GM18870 (cell line): ENCODE data around the gene RPS6KA5.

ENCODE experiments used
- ATAC-seq: cut with Tn5 transposase; IDR thresholded peaks from one replicate; pipeline ENCODE4 v1.9.1; 2021; ENCODE audit warnings: moderate library complexity; ENCODE audit not compliant: unreplicated experiment

Gene RPS6KA5

DNA sequence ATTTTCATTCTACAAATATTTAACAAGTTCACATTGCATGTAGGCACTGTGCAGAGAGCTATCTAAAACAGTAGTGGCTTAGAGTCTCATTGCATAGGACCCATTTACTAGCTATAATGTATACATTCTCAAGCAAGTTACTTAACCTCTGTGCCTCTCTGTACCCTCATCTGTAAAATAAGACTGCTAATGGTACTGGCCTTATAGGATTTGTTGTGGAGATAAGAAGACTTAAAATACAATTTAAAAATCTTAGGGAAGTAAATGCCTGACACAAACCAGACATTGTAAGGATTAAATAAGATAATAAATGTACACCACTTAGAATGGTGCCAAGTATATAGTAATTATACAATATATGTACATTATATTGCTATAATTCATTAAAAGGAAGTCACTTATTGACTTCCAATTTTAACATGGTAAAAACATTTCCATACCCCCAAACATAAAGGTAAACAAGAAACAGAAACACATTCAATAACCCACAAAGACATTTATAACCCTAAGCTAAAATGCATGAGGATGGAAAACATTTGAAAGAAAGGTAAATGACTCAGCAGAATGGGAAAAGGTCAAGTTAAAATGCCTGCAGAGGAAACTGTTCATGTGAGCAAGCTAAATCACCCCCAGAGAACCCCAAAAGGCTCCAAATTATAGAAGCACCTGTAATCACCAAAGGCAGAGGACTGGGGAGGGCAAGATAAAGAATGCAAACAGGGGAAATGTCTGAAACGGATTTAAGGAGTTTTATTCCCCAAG lies 30.8 kb downstream of the RPS6KA5 start:
- no peak for ATAC-seq

DNA sequence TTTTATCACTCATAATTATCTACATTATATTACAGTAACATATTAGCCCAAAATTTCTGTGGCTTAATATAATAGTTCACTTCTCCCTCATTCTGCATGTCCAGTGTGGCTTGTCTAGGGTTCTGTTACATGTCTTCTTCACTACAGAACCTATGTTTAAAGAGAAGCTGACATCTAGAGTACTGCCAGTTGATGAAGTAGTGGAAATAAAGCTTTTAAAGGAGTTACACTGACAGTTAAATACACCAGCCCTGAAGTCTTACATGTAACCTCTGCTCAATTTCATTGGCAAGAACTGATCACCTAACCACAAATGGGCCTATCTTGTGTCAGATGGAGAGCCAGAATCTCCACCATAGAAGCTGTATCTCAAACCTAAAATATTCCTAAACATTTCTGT lies 32.9 kb downstream of the RPS6KA5 start:
- ATAC-seq: no peak

DNA sequence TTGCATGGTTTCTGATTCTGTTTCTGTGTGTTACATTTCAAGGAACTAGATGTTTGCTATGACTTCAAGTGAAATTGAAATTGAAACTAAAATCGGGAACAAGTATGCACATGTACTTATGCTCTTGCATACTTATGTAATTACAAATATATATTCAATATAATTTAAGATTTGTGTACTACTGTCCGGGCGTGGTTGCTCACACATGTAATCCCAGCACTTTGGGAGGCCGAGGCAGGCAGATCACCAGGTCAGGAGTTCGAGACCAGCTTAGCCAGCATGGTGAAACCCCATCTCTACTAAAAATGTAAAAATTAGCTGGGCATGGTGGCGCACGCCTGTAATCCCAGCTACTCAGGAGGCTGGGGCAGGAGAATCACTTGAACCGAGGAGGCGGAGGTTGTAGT lies 37.8 kb downstream of the RPS6KA5 start:
- peak; percentile 86 for ATAC-seq

DNA sequence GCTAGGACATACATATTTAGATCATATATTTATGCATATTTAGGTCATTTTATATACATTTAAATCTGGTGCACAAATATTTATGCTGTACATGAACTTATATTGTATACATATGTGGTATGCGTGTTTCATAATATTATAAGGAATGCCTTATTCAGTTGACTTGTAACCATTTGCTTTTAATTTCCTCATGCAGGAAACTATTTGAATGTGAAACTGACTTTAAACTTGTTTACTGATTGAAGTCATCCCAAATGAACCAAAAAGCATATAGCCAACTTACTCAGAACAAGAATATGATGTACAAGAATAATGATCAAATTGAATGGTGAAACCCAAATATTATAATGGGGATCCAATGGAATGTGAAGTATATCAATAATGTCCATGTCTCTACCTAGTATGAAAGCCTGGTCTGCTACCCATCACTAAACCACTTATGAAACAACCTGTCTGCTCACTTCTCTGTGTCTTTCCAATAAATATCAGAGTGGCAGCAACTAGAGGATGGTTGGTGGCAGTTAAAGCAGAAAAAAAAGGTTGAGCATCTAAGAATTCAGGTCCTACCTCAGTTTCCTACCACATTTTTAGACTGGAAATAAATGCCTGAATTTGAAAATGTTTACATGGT lies 38.3 kb downstream of the RPS6KA5 start:
- ATAC-seq: peak; percentile 36

DNA sequence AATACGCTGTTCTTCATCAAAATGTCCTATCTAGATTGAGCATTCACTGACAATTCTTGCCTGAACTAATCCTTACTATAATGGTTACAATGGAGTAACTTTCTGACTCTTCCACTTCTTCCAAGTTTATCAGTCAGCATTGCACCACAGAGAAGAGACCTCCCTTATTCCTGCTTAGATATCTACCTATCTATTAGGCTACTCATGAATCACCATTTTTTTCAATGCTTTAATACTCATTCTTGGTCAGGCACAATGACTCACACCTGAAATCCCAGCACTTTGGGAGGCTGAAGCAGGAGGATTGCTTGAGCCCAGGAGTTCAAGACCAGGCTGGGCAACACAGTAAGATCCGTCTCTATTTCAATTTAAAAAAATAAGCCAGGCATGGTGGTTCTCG lies 39.3 kb downstream of the RPS6KA5 start:
- ATAC-seq: no peak

DNA sequence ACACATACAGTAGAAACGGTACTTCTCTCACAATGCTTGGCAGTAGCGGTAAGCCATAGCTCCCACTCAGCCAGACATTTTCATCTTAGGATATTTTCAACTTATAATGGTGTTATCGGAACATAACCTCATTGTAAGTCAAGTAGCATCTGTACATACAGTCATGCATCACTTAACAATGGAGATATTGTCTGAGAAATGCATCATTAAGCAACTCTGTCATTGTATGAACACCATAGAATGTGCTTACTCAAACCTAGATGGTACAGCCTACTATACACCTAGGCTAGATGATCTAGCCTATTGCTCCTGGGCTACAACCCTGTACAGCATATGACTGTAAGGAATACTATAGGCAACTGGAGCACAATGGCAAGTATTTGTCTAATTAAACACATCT lies 40.8 kb downstream of the RPS6KA5 start:
- ATAC-seq: no peak

DNA sequence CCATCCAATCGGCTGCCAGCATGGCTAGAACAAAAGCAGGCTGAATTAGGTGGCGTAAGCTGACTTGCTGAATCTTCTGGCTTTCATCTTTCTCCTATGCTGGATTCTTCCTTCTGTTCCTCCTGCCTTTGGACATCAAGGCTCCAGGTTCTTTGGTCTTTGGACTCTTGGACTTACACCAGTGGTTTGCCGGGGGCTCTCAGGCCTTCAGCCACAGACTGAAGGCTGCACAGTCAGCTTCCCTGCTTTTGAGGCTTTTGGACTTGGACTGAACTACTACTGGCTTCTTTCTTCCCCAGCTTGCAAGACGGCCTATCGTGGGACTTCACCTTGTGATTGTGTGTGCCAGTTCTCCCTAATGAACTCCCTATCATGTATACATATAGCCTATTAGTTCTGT lies 42.0 kb downstream of the RPS6KA5 start:
- ATAC-seq: no peak

DNA sequence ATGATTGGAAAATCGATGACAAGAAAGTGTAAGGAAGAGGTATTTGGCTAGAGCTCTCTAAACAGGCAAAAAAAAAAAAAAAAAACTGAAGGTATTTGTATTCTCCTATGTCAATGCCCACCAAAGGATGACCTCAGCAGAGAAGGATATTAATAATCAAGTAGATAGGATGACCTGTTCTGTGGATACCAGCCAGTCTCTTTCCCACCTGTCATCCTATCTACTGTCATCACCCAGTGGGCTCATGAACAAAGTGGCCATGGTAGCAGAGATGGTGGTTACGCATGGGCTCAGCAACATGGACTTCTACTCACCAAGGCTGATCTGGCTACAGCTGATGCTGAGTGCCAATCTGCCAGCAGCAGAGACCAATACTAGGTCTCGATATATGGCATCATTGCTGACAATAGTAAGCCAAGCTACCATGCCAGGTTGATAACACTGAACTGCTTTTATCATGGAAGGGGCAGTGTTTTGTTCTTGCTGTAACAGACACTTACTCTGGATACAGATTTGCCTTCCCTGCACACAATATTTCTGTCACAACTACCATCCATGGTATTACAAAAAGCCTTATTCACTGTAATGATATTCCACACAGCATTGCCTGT lies 43.5 kb downstream of the RPS6KA5 start:
- no peak for ATAC-seq

DNA sequence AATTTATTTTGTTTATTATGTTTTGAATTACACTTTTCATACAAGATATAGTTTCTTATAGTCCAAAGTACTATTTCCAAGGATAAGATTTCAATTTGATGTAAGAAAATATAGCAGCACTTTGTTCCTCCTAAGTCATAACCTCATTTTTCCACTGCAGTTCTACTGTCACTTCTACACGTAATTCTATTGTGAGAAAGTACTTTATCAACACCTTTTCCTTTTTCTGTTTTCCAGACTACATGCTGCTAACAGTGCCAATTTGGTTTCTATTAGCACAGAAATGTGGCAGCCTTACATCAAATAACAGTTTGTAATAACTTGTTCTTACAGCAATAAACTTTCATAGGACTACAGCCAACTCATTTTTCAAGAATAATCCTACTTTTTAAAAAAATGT lies 45.0 kb downstream of the RPS6KA5 start:
- ATAC-seq: no peak

DNA sequence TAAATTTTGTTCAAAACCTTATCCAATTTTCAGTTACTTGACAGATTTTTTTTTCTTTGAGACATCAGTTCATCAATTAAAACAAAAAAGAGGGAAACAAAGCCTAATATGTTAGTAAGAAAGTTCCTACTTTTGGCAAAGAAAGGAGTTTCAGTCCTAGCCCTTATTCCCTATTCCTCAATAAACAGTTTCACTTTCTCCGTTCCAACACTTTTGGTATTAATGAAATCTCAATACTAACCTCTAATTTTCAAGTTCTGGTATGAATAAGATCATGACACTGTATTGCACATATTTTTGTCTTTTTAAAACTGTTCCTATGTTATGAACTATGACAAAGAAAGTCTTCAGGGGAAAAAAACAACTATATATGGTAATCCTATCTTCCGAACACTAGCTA lies 48.4 kb downstream of the RPS6KA5 start:
- no peak for ATAC-seq

DNA sequence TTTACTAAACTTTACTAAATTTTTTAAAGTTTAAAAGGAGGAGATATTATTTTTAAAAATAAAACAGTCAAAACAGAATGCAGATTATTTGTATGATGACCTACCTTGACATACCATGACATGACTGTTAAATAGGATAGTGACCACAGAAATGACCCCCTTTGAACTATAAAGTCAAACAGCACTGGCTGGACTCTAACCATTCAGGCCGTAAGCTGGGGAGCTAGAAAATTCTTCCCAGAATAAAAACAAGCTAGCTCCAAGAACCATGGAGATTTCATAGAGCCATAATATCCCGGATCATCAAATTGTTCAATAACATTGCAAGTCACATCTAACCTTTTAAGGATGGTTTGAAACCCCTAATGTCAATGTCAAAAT lies 50.3 kb downstream of the RPS6KA5 start:
- ATAC-seq: no peak

DNA sequence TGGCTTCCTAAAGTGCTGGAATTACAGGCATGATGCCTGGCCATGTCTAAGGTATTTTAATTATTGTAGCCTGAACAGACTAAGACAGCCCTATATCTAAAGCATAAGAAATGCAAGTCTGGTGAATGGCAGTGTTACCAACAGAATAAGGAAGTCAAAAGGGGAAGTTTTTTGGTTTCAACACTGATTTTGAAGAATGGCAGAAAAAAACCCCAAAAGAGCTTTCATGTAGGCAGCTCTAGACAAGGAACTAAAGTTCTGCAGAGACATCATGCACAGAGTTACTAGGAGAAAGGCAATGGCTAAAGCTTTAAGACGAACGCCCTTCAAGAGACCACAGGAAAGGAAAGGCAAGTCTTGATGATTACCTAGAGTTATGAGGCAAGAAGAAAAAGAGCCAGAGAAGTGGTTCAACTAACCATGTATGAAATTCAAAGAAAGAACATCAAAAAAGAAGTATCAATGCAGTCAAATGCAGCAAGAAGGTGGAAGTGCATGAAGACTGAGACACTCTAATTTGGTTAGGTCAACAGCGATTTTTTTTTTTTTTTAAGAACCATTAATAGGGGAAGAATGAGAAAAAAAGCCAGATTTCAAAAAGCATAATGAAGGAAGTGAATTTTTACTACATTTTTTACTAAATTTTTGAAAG lies 50.8 kb downstream of the RPS6KA5 start:
- peak; percentile 93 for ATAC-seq

DNA sequence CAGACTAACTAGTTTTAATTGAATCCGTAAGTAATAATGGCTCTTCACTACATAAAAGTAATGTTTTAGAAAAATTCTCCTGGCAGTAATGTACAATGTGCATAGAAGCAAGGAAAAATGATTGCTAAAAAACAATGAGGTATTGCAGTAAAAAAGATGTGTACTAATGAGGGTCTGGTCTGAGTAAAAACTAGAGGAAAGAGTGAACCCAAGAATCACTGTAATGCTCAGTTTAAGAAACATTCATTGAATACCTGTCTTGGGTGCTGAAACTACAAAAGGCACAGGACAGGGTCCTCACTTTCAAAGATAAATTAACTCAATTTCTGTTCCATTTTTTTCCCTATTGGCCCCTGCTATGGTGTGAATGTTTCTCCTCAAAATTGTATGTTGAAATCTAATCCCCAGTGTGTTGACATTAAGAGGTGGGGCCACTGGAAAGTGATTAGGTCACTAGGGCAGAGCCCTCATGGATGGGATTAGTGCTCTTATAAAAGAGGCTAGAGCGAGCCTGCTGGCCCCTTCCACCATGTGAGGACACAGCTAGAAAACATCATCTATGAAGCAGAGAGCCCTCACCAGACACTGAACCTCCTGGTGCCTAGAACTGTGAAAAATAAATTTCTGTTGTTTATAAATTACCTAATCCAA lies 51.6 kb downstream of the RPS6KA5 start:
- no peak for ATAC-seq

DNA sequence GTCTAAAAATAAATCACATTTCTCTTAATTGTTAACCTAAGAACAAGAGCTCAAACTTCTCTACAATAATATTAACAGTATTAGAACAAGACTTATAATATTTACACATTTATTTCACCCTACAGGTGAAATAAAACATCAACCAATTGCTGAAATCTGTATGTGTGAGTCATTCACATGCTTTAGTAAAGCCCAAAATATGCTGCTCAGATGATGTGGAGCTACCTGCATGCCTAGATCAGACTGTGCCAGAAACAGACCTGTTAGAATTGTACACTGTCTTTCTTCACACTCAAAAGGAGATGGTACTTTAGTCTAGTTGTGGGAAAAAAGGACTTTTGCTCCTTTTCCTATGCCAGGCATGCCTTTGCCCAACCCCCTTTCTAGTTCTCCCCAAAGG lies 54.7 kb downstream of the RPS6KA5 start:
- no peak for ATAC-seq

DNA sequence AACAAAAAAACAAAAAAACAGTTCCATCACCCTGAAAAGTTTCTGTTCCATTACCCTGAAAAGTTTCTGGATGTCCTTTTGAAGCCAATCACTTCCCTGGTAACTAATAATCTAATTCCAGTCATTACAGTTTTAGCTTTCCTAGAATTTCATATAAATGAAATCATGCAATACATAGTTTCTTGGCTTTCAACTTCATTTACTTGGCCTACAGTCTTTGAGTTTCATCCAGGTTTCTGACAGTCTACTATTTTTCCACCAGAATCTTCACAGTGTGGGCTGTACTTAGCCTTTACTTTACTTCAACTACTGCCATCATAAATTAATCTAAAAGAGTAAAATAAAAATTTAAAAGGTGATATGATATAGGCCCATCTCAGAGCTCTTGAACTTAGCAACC lies 55.5 kb downstream of the RPS6KA5 start:
- no peak for ATAC-seq

DNA sequence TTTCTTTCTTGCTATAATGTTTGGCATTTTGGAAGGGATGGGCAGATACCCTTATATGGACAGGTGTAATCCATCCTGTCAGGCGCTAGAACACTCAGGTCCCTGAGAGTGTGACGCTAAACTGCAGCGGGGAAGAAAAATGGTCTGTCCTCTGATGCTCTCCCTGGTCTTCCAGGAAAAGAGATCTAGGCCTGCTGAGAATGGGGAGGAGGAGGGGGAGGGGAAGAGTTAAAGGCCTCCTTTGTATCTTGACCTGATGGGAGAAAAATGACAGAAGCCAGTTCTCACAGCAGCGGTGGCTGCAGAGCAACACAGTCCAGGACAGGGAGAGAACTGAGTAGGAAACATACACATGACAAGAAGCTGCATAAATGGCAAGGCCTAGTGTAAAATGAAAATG lies 61.1 kb downstream of the RPS6KA5 start:
- no peak for ATAC-seq

DNA sequence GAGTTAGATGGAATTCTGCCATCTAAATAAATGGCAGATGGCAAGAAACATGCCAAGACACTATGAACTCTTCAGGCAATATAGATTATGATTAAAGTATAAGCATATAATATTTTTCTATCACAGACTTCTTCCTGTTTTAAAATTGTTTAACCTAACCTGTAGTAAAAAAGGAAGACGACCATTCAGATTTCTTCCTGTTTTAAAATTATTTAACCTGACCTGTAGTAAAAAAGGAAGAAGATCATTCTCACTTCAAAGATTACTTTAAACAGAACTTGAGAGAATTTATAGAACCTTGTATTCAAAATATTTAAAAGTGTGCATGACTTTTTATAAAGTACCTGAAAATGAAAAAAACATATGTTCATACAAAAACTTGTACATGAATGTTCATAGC lies 63.5 kb downstream of the RPS6KA5 start:
- no peak for ATAC-seq

DNA sequence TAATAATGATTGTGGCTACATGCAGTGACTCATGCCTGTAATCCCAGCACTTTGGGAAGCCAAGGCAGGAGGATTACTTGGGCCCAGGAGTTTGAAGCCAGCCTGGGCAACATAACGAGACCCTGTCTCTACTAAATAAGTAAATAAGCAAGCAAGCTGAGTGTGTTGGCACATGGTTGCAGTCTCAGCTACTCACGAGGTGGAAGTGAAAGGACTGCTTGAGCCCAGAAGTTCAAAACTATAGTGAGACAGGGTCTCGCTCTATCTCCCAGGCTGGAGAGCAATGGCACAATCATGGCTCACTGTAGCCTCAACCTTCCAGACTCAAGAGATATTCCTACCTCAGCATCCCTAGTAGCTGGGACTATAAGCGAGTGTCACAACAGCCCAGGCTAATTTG lies 64.7 kb downstream of the RPS6KA5 start:
- ATAC-seq: no peak

DNA sequence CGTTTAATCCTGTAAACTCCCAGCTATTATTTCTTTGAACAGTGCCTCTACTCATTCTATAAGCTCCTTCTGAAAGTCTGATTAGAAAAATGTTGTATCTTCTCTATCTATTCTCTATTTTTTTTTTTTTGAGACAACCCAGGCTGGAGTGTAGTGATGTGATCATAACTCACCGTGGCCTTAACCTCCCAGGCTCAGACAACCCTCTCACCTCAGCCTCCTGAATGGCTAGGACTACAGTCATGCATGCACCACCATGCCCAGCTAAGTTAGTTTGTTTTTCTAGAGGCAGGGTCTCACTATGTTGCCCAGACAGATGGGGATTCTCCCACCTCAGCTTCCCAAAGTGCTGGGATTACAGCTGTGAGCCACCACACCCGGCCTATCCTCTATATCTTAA lies 66.6 kb downstream of the RPS6KA5 start:
- ATAC-seq: no peak

DNA sequence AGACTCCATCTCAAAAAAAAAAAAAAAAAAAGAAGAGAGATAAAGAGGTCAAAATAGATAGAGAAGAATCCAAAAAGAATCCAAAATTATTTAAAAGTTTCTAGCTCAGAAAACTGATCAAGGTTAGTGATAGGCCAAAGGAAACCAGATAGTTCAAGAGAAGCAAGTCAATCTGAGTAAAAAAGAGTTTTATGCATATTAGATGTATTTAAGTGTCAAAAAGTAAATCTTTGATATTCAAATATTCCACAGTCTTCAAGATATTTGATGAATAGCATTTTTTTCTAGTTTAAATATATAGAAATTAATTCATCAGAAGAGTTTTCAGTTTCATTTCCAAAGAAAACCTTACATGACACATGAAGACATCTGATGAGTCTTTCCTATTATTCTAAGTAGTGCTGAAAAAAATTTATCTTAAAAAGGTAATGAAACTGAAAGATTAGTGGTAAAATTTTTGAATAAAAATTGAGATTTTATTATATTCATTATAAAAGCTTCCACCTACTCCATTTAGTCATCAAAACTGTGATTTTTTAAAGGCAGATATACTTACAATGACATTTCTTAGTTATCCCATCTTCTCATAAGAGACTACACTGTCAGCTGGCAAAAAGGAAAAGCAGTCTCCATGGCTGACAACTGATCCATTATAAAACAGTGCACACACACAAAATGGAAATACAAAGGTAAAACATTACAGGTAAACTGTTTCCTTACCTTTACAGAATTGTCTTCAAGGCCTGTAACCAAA lies 68.6 kb downstream of the RPS6KA5 start:
- no peak for ATAC-seq

DNA sequence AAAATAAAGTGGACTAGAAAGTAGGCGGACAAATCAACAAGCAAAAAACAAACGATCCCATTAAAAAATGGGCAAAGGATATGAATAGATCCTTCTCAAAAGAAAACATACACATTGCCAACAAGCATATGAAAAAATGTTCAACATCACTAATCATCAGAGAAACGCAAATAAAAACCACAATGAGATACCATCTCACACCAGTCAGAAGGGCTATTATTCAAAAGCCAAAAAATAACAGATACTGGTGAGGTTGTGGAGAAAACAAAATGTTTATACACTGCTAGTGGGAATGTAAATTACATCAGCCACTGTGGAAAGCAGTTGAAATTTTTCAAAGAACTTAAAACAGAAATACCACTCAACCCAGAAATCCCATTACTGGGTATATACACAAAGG lies 70.3 kb downstream of the RPS6KA5 start:
- no peak for ATAC-seq
